Measurements from ENCODE around the gene CEMIP2. TPM values are rescaled to one million over a fixed set of nuclear protein-coding genes. Genes with fewer than 3 reads are reported as not detected.
"Not testable (repeated sequence)": the region's sequence is repeated elsewhere in the genome, so short reads cannot be mapped to it uniquely, and the experiment has no call there.

CEMIP2 gene
- polyA plus RNA-seq, 3 donors, result 11.6 to 58.7 (median 21.4) TPM

DNA sequence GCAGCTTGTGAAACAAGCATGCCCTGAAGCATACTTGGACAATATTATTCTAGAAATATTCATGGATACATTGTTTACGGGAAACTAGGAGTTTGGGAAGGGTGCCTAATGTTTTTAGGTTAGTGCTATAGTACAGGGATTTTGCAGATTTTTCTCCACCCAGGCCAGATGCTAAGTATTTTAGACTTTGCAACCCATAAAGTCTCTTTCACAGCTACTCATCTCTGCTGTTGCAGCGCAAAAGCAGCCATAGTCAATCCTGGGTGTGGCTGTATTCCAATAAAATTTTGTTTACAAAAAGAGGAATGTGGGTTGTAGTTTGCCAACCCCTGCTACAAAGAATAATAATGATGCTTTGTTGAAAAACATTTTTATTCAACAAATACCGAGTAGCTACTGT, 106.2 kb downstream of the CEMIP2 start:
- H3K27me3 Mint-ChIP-seq (ENCODE audit: low read depth in 3 of 3), result peaks cover 0 to 12% (median 1%) of the 10 kb centered on the region in 3 donors
- TF ChIP-seq, protein P1, sequence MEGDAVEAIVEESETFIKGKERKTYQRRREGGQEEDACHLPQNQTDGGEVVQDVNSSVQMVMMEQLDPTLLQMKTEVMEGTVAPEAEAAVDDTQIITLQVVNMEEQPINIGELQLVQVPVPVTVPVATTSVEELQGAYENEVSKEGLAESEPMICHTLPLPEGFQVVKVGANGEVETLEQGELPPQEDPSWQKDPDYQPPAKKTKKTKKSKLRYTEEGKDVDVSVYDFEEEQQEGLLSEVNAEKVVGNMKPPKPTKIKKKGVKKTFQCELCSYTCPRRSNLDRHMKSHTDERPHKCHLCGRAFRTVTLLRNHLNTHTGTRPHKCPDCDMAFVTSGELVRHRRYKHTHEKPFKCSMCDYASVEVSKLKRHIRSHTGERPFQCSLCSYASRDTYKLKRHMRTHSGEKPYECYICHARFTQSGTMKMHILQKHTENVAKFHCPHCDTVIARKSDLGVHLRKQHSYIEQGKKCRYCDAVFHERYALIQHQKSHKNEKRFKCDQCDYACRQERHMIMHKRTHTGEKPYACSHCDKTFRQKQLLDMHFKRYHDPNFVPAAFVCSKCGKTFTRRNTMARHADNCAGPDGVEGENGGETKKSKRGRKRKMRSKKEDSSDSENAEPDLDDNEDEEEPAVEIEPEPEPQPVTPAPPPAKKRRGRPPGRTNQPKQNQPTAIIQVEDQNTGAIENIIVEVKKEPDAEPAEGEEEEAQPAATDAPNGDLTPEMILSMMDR (IDR thresholded peaks at IDR 0.05), result no peak
- H3K36me3 ChIP-seq (replicated peaks in 1 of 2; ENCODE audit: control insufficient read depth in 1 of 2, insufficient read depth in 2 of 2, low read length in 2 of 2), result no peaks in the 10 kb centered on the region
- H2AFZ ChIP-seq (ENCODE audit: insufficient read depth, low read depth, low read length, poor library complexity, severe bottlenecking), result no peak overlapping the region
- no CpG with 5 or more reads among the region's 3 CpGs for WGBS (ENCODE audit: insufficient coverage)
- no peaks in the 10 kb centered on the region for H3K79me2 ChIP-seq (ENCODE audit: insufficient read depth, low read length)
- no peak for DNase-seq
- no peak overlapping the region for H3K27ac Mint-ChIP-seq
- H3K4me3 ChIP-seq (replicated peaks in 1 of 3; ENCODE audit: low read depth in 2 of 3, low read length in 3 of 3), result no peak overlapping the region
- peaks cover 0 to 11% (median 0%) of the 10 kb centered on the region in 7 donors for H3K9me3 Mint-ChIP-seq
- no peak overlapping the region for H3K9ac ChIP-seq (ENCODE audit: insufficient read depth, low read length, poor library complexity, severe bottlenecking)
- no peak overlapping the region for H3K4me3 Mint-ChIP-seq
- intact Hi-C loops (cut with micrococcal nuclease), result no loop called here
- H4K20me1 ChIP-seq (ENCODE audit: insufficient read depth, low read length), result no peaks in the 10 kb centered on the region
- H3K36me3 Mint-ChIP-seq, result no peaks in the 10 kb centered on the region
- no peaks in the 10 kb centered on the region for H3K27me3 ChIP-seq (ENCODE audit: control insufficient read depth in 2 of 2, insufficient read depth in 2 of 2, low read length in 2 of 2)
- no peaks in the 10 kb centered on the region for H3K4me1 ChIP-seq (ENCODE audit: control insufficient read depth in 1 of 2, insufficient read depth in 2 of 2, low read length in 2 of 2)
- no peak overlapping the region for H3K27ac ChIP-seq (ENCODE audit: low read depth in 1 of 2, low read length in 2 of 2)
- no peaks in the 10 kb centered on the region for H3K4me1 Mint-ChIP-seq
- no peak overlapping the region for H3K4me2 ChIP-seq (replicated peaks; ENCODE audit: extremely low read depth, low read length, poor library complexity, severe bottlenecking)
- no peaks in the 10 kb centered on the region for H3K9me3 ChIP-seq (replicated peaks in 1 of 2; ENCODE audit: control insufficient read depth in 1 of 2, insufficient read depth in 1 of 2, low read length in 2 of 2)

DNA sequence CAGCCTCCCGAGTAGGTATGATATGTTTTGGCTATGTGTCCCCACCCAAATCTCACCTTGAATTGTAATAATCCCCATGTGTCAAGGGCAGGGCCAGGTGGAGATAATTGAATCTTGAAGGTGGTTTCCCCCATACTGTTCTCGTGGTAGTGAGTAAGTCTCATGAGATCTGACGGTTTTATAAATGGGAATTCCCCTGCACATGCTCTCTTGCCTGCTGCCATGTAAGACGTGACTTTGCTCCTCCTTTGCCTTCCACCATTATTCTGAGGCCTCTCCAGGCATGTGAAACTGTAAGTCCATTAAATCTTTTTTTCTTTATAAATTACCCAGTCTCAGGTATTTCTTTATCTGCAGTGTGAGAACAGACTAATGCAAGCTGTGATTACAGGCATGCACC, 111.0 kb downstream of the CEMIP2 start:
- Mint-ChIP-seq H3K9me3 (peaks cover 0 to 11% (median 0%) of the 10 kb centered on the region in 7 donors), H3K27me3 (ENCODE audit: low read depth in 3 of 3) (peaks cover 0 to 10% (median 1%) of the 10 kb centered on the region in 3 donors)
- H3K4me1 Mint-ChIP-seq; intact Hi-C loops (cut with micrococcal nuclease); H2AFZ ChIP-seq (ENCODE audit: insufficient read depth, low read depth, low read length, poor library complexity, severe bottlenecking); H3K9ac ChIP-seq (ENCODE audit: insufficient read depth, low read length, poor library complexity, severe bottlenecking); H3K27ac Mint-ChIP-seq; H3K79me2 ChIP-seq (ENCODE audit: insufficient read depth, low read length); H3K27ac ChIP-seq (ENCODE audit: low read depth in 1 of 2, low read length in 2 of 2); H3K36me3 ChIP-seq (replicated peaks in 1 of 2; ENCODE audit: control insufficient read depth in 1 of 2, insufficient read depth in 2 of 2, low read length in 2 of 2); H3K4me1 ChIP-seq (ENCODE audit: control insufficient read depth in 1 of 2, insufficient read depth in 2 of 2, low read length in 2 of 2); H3K4me3 Mint-ChIP-seq; H3K27me3 ChIP-seq (ENCODE audit: control insufficient read depth in 2 of 2, insufficient read depth in 2 of 2, low read length in 2 of 2); H3K4me3 ChIP-seq (replicated peaks in 1 of 3; ENCODE audit: low read depth in 2 of 3, low read length in 3 of 3); H3K9me3 ChIP-seq (replicated peaks in 1 of 2; ENCODE audit: control insufficient read depth in 1 of 2, insufficient read depth in 1 of 2, low read length in 2 of 2); H4K20me1 ChIP-seq (ENCODE audit: insufficient read depth, low read length); H3K4me2 ChIP-seq (replicated peaks; ENCODE audit: extremely low read depth, low read length, poor library complexity, severe bottlenecking); H3K36me3 Mint-ChIP-seq: not testable (repeated sequence)
- peak in 1 of 3 donors; percentile 37 for DNase-seq
- WGBS (ENCODE audit: insufficient coverage), result 100% methylated on average over 1 of the region's 4 CpGs
